Measurements from ENCODE around the gene ACTG1.

Gene ACTG1

GRCh38 chr17:81464586-81464985, 48.0 kb downstream of the ACTG1 start:
- DNase-seq (ENCODE audit: low read depth) = no peak

- no peak for DNase-seq (ENCODE audit: low read depth)
Observed at GRCh38 chr17:81463506-81463905, 49.1 kb downstream of the ACTG1 start.

- DNase-seq (ENCODE audit: low read depth) = no peak
Observed at GRCh38 chr17:81462506-81463125, 50.0 kb downstream of the ACTG1 start.

GRCh38 chr17:81461607-81462500, 50.7 kb downstream of the ACTG1 start:
- no peak for DNase-seq (ENCODE audit: low read depth)

- DNase-seq (ENCODE audit: low read depth) = no peak
Observed at GRCh38 chr17:81460856-81461460, 51.6 kb downstream of the ACTG1 start.

All from T follicular helper cell (primary cell).